Sigmoid colon (tissue), 7 donors: ENCODE measurements around the gene ATXN10. TPM values are rescaled to one million over a fixed set of nuclear protein-coding genes. Genes with fewer than 3 reads are reported as not detected.

Source experiments
- DNase-seq: peaks from one replicate; pipeline ENCODE4 v3.0.0-alpha.2; 2019
- H3K27ac ChIP-seq, 4 donors: fragments of 200-600 bp; sonication (generic); one replicate each; pipeline ENCODE4 v1.5.1; 2016 to 2019; ENCODE audit warnings: mild to moderate bottlenecking in 1 of 4
- H3K27me3 ChIP-seq, 3 donors: fragments of 200-600 bp; sonication (generic); one replicate each; pipeline ENCODE4 v1.5.1; 2019; ENCODE audit warnings: mild to moderate bottlenecking in 1 of 3
- H3K36me3 ChIP-seq, 4 donors: fragments of 200-600 bp; sonication (generic); one replicate each; pipeline ENCODE4 v1.5.1; 2016 to 2019
- H3K4me1 ChIP-seq, 4 donors: fragments of 200-600 bp; sonication (generic); one replicate each; pipeline ENCODE4 v1.5.1; 2017 to 2019
- H3K4me3 ChIP-seq, 4 donors: fragments of 200-600 bp; sonication (generic); one replicate each; pipeline ENCODE4 v1.5.1; 2017 to 2019; ENCODE audit warnings: mild to moderate bottlenecking in 2 of 4, moderate library complexity in 1 of 4
- H3K9me3 ChIP-seq, 4 donors: fragments of 200-600 bp in 3 of 4; sonication (generic) in 3 of 4; one replicate each; pipeline versions ENCODE4 v1.5.1 to v1.6.1; 2013 to 2019
- CTCF ChIP-seq, 4 experiments: fragments of 450-650 bp in 3 of 4; fragments of 200-600 bp in 1 of 4; IDR thresholded peaks; one replicate each; pipeline ENCODE4 v1.5.1; 2016 to 2019; ENCODE audit warnings: antibody characterized with exemption in 4 of 4, mild to moderate bottlenecking in 3 of 4, moderate library complexity in 2 of 4
- EP300 ChIP-seq, 4 donors: sonication (generic); formaldehyde crosslinking; IDR thresholded peaks; one replicate each; pipeline ENCODE4 v1.6.1; 2017; ENCODE audit warnings: antibody characterized with exemption in 4 of 4
- POLR2A ChIP-seq, 2 donors: fragments of 450-650 bp; IDR thresholded peaks; one replicate each; pipeline ENCODE4 v1.6.1; 2016; ENCODE audit warnings: antibody characterized with exemption in 2 of 2, mild to moderate bottlenecking in 2 of 2, moderate library complexity in 2 of 2
- POLR2AphosphoS5 ChIP-seq, 4 donors: sonication (generic); formaldehyde crosslinking; IDR thresholded peaks; one replicate each; pipeline ENCODE4 v1.6.1; 2017; ENCODE audit warnings: antibody characterized with exemption in 4 of 4
- WGBS, 2 donors: extraction: QIAGEN DNeasy Blood & Tissue Kit; methylation state at CpG; one replicate each; pipeline ENCODE4 v1.1.7; 2013; 5-methylcytosine and 5-hydroxymethylcytosine counted together
- intact Hi-C: fragments of 100-400 bp; cut with DNase I; formaldehyde crosslinking; loops from one replicate; pipeline ENCODE4 v1.15.1; 2023
- polyA plus RNA-seq, 3 donors: library from polyadenylated mRNA; stranded (reverse); fragments of 200-250 nt; gene quantifications; one replicate each; pipeline ENCODE4 v1.2.3, GENCODE V29; 2013
- total RNA-seq, 4 donors: library from RNA; depleted of rRNA; stranded (reverse); fragments of >200 nt; gene quantifications; one replicate each; pipeline ENCODE4 v1.1.0, GENCODE V29; 2016
- donor health status: healthy with polysubstance abuse.
- donor health status: Bipolar disorder and iron deficiency.
- donor health status: healthy.

Gene ATXN10
- total and polyA plus RNA-seq, 7 donors = 37.9 to 187 (median 160) TPM

GRCh38 chr22:45886540-45886939 is 214.9 kb downstream of the ATXN10 start:
- H3K27me3 ChIP-seq = peaks cover 0 to 72% (median 17%) of the 10 kb centered on the region in 3 donors
- TF ChIP-seq CTCF (IDR thresholded peaks at IDR 0.05) = no peak
- TF ChIP-seq POLR2A (IDR thresholded peaks at IDR 0.05) = no peak
- no peak for TF ChIP-seq EP300 (IDR thresholded peaks at IDR 0.05)
- no peak for TF ChIP-seq POLR2AphosphoS5 (IDR thresholded peaks at IDR 0.05)
- no peak overlapping the region for H3K4me3 ChIP-seq
- intact Hi-C loops = no loop called here
- H3K36me3 ChIP-seq = no peaks in the 10 kb centered on the region
- H3K4me1 ChIP-seq = peaks cover 0 to 7% (median 2%) of the 10 kb centered on the region in 4 donors
- 82 to 88% methylated on average over 7 of the region's 7 CpGs for WGBS, 2 donors
- peak; percentile 15 for DNase-seq
- H3K9me3 ChIP-seq = no peaks in the 10 kb centered on the region
- H3K27ac ChIP-seq = no peak overlapping the region

- DNase-seq = peak; percentile 57
- H3K9me3 ChIP-seq = no peaks in the 10 kb centered on the region
- WGBS, 2 donors = 65 to 84% methylated on average over 22 of the region's 22 CpGs
- no peak overlapping the region for H3K4me3 ChIP-seq
- H3K36me3 ChIP-seq = no peaks in the 10 kb centered on the region
- TF ChIP-seq EP300 (IDR thresholded peaks at IDR 0.05) = no peak
- TF ChIP-seq POLR2AphosphoS5 (IDR thresholded peaks at IDR 0.05) = no peak
- TF ChIP-seq POLR2A (IDR thresholded peaks at IDR 0.05) = no peak
- TF ChIP-seq CTCF (IDR thresholded peaks at IDR 0.05) = no peak
- H3K27ac ChIP-seq = no peak overlapping the region
- intact Hi-C loops = no loop called here
- peaks cover 0 to 7% (median 2%) of the 10 kb centered on the region in 4 donors for H3K4me1 ChIP-seq
- H3K27me3 ChIP-seq = peaks cover 0 to 72% (median 26%) of the 10 kb centered on the region in 3 donors
These were observed 215.8 kb downstream of the ATXN10 start for GRCh38 chr22:45887202-45888131.

DNA sequence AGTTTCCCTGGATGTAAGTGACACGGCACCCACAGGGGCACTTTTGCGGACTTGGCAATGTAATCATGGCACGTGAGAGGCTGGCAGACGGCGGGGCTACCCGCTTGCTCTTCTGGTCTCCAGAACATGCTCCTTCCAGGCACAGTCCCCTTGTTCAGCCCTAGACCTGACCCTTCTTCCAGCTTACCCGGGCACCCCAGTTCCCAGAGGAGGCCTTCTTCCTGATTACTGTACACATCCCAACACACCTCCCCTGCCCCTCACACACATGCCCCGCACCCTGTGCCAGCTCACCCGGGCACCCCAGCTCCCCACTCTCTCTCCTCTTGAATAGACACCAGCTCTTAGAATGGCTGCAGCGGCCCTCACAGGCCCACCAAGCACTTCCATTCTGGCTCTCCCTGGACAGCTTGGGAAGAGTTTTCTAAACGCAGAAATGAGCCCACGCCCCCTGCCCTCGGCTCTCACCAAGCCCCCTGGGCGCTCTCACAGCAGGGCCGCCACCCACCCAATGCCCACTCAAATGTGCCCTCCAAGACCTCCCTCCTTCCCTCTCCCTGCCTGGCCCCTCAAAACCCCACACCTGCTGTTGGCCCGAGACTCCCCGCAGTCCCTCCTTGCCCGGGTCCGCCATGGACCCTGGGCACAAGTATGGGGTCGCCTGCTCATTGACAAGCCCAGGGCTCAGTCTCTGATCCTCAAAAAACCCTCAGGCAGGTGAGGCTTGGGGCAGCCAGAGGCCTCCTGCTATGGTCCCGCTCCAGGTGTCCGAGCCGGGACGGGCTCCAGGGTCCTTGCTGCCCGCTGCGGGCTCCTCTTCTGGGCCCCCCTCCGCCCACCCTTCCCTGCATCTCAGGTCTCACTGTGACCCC is 216.8 kb downstream of the ATXN10 start:
- H3K9me3 ChIP-seq = no peaks in the 10 kb centered on the region
- H3K27me3 ChIP-seq = peaks cover 0 to 73% (median 34%) of the 10 kb centered on the region in 3 donors
- 94 to 95% methylated on average over 27 of the region's 27 CpGs for WGBS, 2 donors
- peaks cover 0 to 7% (median 2%) of the 10 kb centered on the region in 4 donors for H3K4me1 ChIP-seq
- intact Hi-C loops = no loop called here
- TF ChIP-seq POLR2AphosphoS5 (IDR thresholded peaks at IDR 0.05) = no peak
- no peak for TF ChIP-seq EP300 (IDR thresholded peaks at IDR 0.05)
- no peak for TF ChIP-seq CTCF (IDR thresholded peaks at IDR 0.05)
- no peak for TF ChIP-seq POLR2A (IDR thresholded peaks at IDR 0.05)
- DNase-seq = no peak
- no peak overlapping the region for H3K4me3 ChIP-seq
- H3K27ac ChIP-seq = no peak overlapping the region
- H3K36me3 ChIP-seq = no peaks in the 10 kb centered on the region

- Histone ChIP-seq H3K4me3 (no peak overlapping the region), H3K27me3 (peaks cover 0 to 69% (median 34%) of the 10 kb centered on the region in 3 donors), H3K9me3 (no peaks in the 10 kb centered on the region), H3K27ac (no peak overlapping the region), H3K4me1 (peaks cover 0 to 7% (median 2%) of the 10 kb centered on the region in 4 donors), H3K36me3 (no peaks in the 10 kb centered on the region)
- 83 to 88% methylated on average over 10 of the region's 10 CpGs for WGBS, 2 donors
- no peak for DNase-seq
- TF ChIP-seq POLR2AphosphoS5 (IDR thresholded peaks at IDR 0.05) (no peak), POLR2A (IDR thresholded peaks at IDR 0.05) (no peak), EP300 (IDR thresholded peaks at IDR 0.05) (no peak), CTCF (IDR thresholded peaks at IDR 0.05) (no peak)
- intact Hi-C loops = no loop called here
These were observed 217.5 kb downstream of the ATXN10 start for GRCh38 chr22:45889093-45889538.
